Calu3 (cell line): ENCODE results near the gene TMEM191C. TPM values are rescaled to one million over a fixed set of nuclear protein-coding genes. Genes with fewer than 3 reads are reported as not detected.

Source experiments
- BruUV-seq: library from RNA; stranded (reverse); fragments of 400-500 nt; replicated peaks from 2 replicates; lab custom pipeline; 2021; lab: Mats Ljungman, UMichigan
- CTCF ChIA-PET: fragments of 300-600 bp; sonication (Branson Sonifier 250); formaldehyde crosslinking; loops from one replicate; lab custom pipeline; 2022; ENCODE audit warnings: antibody characterized with exemption; lab: Charles Lee
- DNase-seq: peaks from one replicate; pipeline ENCODE4 v3.0.0; 2022
- H3K27ac Mint-ChIP-seq: one replicate; pipeline ENCODE4 v1.8.0; 2022; ENCODE audit warnings: mixed read lengths; ENCODE audit not compliant: unreplicated experiment
- H3K27me3 Mint-ChIP-seq: one replicate; pipeline ENCODE4 v1.8.0; 2022; ENCODE audit warnings: mixed read lengths; ENCODE audit not compliant: unreplicated experiment
- H3K36me3 Mint-ChIP-seq: one replicate; pipeline ENCODE4 v1.8.0; 2022; ENCODE audit warnings: mild to moderate bottlenecking, moderate library complexity, mixed read lengths; ENCODE audit not compliant: insufficient read depth, unreplicated experiment
- H3K4me1 Mint-ChIP-seq: one replicate; pipeline ENCODE4 v1.8.0; 2022; ENCODE audit warnings: mild to moderate bottlenecking, low read depth, mixed read lengths; ENCODE audit not compliant: unreplicated experiment
- H3K4me3 Mint-ChIP-seq: one replicate; pipeline ENCODE4 v1.8.0; 2022; ENCODE audit warnings: mild to moderate bottlenecking, low read depth, moderate library complexity, mixed read lengths; ENCODE audit not compliant: unreplicated experiment
- H3K9me3 Mint-ChIP-seq: one replicate; pipeline ENCODE4 v1.8.0; 2022; ENCODE audit warnings: low read depth, mixed read lengths; ENCODE audit not compliant: unreplicated experiment
- CTCF ChIP-seq: fragments of 200-600 bp; IDR thresholded peaks from one replicate; pipeline ENCODE4 v1.8.0; 2022; ENCODE audit warnings: antibody characterized with exemption; ENCODE audit not compliant: unreplicated experiment
- intact Hi-C: fragments of 100-400 bp; cut with micrococcal nuclease; formaldehyde crosslinking; loops from one replicate; pipeline ENCODE4 v1.10.0; 2022; ENCODE audit not compliant: unreplicated experiment
- total RNA-seq: library from RNA; stranded (reverse); gene quantifications from 2 replicates; pipeline ENCODE4 v1.2.3, GENCODE V29; 2022

Gene TMEM191C
- total RNA-seq, 1 experiment from 2014 or later, result 2.2 TPM

DNA sequence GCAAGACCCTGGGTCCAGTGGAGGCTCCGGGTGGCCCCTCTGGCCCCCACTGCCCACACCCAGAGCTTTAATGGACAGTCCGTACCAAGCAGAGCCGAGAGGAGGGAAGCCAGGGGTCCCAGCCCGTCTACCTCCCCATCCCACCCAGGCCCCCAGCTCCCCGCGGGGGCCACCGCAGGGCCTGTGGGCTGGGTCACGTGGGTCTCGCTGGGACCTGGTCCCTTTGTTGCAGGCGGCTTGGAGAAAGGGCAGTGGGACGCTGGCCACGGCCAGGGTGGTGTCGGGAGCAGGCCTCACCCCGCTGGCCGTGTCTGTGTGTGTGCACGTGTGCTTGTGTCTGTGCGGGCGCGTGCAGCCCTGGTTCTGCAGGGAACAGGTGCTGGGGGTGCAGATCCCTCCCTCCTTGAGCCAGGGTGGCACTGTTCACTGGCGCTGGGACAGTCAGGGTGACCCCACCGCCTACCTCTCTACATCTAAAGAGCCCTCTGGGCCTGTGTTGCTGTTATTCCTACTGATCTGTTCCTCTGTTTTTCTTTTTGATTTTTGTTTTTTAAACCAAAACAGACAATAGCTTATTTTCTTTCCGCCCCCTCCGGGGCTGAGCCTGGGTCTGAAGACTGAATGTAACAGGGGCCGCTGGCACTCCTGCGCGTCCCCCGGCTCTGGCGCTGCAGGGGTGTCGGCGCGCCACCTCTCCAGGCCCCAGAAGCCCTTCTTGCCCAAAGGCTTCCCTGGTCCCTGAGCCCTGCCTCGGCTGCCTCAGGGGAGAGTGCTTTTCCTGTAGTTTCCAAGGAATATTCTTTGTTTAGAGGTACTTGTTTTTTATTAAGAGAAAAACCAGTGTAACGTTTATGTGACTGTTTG lies 20.1 kb upstream of the TMEM191C start:
- Mint-ChIP-seq H3K27ac (no peak overlapping the region), H3K4me1 (no peaks in the 10 kb centered on the region), H3K4me3 (no peak overlapping the region), H3K36me3 (peaks cover 16% of the 10 kb centered on the region), H3K9me3 (no peaks in the 10 kb centered on the region), H3K27me3 (no peaks in the 10 kb centered on the region)
- intact Hi-C loops, result no loop called here
- no TSS peak for BruUV-seq
- no peak for DNase-seq
- TF ChIP-seq CTCF, result no peak
- CTCF ChIA-PET, result no interaction called here

- H3K9me3 Mint-ChIP-seq, result no peaks in the 10 kb centered on the region
- H3K27ac Mint-ChIP-seq, result no peak overlapping the region
- H3K27me3 Mint-ChIP-seq, result no peaks in the 10 kb centered on the region
- no peak for TF ChIP-seq CTCF
- CTCF ChIA-PET, result interaction anchor here (0.5 to 0.6 kb wide), 2 partner anchors 118 to 169 kb away, joined by 3 read pairs; no protein-coding TSS in a partner anchor
- no peak overlapping the region for H3K4me3 Mint-ChIP-seq
- no TSS peak for BruUV-seq
- peaks cover 14% of the 10 kb centered on the region for H3K36me3 Mint-ChIP-seq
- no peak for DNase-seq
- no peaks in the 10 kb centered on the region for H3K4me1 Mint-ChIP-seq
- intact Hi-C loops, result no loop called here
Measured at GRCh38 chr22:21447694-21448402, 19.3 kb upstream of the TMEM191C start.

GRCh38 chr22:21448627-21449416 lies 18.4 kb upstream of the TMEM191C start:
- Mint-ChIP-seq H3K4me1 (no peaks in the 10 kb centered on the region), H3K27me3 (no peaks in the 10 kb centered on the region), H3K4me3 (no peak overlapping the region), H3K27ac (no peak overlapping the region), H3K36me3 (peaks cover 10% of the 10 kb centered on the region), H3K9me3 (no peaks in the 10 kb centered on the region)
- CTCF ChIA-PET, result interaction anchor here (0.5 to 0.6 kb wide), 2 partner anchors 168 to 486 kb away, joined by 3 read pairs; no protein-coding TSS in a partner anchor
- DNase-seq, result no peak
- BruUV-seq, result no TSS peak
- intact Hi-C loops, result no loop called here
- no peak for TF ChIP-seq CTCF
